ENCODE results near the gene CHD2. TPM values are rescaled to one million over a fixed set of nuclear protein-coding genes. Genes with fewer than 3 reads are reported as not detected.
"Not testable (repeated sequence)": the region's sequence is repeated elsewhere in the genome, so short reads cannot be mapped to it uniquely, and the experiment has no call there.

Gene CHD2
- total RNA-seq = 35.4 and 92.3 TPM in 2 replicates

DNA sequence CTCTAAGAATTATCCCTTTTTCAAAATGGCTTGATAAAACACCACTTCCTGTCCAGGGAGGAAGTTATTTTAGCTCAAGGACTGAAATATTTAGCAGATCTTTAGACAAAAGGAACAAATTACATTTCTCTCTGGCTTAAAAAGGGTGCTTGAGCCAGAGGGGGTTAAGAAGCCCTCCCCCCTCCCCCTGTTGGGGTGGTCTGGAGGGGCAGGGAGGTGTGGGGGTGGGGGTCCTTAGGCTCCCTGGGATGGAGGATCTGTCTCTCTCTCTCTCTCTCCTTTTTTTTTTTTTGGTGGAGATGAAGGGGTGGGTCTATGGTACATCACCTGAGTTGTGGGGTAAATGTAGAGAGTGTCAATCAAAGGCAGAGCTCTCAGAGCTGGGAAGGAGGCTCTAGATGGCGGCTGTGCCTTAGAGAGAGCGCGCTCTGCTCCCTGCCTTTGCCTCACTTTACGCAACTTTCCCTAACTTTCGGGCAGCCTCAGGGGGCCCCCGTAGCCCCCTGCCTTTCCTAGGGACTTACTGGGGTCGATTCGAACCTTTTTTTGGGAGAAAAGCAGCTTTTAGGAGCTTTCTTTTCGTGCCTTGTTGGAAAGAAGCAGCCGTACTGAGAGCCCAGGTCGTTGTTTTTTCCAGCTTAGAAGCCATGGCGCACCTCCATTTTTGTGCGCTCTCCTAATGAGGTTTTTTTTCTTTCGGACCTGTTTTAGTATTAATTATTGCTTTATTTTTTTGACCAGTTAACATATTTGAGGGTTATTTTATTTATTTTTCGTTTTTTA lies at the start of gene CHD2:
Gene CHD2 (plus strand): TSS at position 377 of the 783 bp plus-strand sequence. CDS start 914 bp downstream, outside the sequence.
- peak; percentile 90 for DNase-seq (ENCODE audit: low read depth)

DNA sequence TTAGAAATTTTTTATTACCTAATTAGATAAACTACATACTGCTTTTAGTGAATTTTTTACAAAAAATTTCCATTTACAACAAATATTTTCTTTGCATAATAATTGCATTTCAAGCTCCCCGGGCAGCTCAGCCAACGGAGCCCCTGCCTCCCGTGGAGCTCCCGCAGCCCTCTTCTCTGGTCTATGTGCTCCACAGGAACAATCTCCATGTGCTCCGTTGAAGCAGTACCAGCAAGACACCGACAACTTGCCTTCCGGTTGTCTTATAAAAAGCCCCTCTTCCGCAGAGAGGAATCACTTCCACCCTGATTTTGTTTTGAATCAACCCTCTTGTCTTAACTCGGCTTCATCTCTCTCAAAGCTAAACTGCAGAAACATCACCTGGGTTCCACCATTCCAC lies 46.9 kb upstream of the CHD2 start:
- no peak for DNase-seq (ENCODE audit: low read depth)

DNA sequence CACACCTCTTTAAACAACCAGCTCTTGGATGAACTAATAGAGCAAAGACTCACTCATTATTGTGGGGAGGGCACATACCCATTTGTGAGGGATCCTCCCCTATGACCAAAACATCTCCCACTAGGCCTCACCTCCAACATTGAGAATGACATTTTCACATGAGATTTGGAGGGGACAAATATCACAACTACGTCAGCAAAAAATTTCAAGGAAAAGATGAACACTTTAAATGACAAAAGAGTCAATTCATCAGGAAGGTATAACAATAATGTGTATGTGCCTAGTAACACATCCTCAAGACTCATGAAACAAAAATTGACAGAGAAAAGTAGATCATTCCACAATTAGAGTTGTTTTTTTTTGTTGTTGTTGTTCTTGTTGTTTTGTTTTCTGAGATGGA lies 38.4 kb upstream of the CHD2 start:
- DNase-seq (ENCODE audit: low read depth) = no peak

DNA sequence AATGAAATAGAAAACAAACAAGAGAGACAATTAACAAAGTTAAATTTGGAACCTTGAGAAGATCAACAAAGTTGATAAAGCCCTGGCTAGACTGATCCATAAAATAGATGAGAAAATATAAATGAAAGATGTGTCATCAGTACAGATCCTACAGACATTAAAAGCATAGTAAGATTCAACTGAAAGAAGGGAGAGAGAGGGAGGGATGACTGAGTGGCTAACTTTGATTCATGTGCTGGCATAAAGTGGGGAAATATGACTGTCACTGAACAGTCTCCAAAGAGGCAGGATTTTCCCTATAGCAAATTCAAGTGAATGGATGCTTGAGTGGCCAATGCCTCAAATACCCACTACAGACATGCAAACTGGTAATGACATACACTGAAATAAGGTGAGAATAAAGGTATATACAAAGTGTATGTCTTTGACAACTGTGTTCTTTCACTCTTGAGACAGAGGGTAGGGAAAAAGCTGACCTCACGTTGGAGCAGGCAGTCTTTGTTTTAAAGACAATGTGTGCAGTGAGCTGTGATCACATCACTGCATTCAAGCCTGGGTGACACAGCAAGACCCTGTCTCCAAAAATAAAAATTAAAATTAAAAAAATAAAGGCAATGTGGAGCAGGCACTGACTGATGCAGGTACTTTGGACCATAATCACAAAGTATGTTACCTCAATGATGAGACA lies 35.9 kb upstream of the CHD2 start:
- no peak for DNase-seq (ENCODE audit: low read depth)

DNA sequence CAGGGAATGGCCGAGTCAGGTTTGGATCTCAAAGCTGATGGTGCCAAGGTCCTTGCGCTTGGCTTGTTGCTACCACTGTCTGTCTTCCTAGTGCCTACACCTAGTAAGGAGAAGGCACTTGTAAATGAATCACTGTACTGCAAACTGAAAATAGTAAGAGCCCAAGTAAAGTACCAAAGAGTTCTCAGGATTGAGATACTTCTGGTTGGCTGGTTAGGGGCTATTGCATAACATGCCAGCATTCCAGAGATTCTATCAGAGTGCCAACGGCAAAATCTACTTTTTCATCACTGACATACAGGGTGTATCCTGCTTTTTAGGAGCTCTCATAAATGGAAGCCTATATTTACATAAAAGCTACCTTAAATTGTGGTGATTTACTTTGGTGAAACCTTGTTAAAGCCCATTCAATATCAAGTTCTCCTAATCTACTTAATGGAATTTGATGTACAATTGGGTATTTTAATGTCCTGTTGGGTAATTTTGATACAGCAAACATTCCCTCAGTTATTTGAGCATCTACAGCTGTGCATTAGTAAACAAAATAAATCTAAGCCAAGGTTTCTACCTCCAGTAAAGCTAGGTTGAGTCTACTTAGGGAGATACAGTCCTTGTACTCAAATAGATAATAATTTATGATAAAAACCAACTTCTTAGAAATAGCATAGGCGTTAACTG lies 30.7 kb upstream of the CHD2 start:
- peak; percentile 94 for DNase-seq (ENCODE audit: low read depth)

DNA sequence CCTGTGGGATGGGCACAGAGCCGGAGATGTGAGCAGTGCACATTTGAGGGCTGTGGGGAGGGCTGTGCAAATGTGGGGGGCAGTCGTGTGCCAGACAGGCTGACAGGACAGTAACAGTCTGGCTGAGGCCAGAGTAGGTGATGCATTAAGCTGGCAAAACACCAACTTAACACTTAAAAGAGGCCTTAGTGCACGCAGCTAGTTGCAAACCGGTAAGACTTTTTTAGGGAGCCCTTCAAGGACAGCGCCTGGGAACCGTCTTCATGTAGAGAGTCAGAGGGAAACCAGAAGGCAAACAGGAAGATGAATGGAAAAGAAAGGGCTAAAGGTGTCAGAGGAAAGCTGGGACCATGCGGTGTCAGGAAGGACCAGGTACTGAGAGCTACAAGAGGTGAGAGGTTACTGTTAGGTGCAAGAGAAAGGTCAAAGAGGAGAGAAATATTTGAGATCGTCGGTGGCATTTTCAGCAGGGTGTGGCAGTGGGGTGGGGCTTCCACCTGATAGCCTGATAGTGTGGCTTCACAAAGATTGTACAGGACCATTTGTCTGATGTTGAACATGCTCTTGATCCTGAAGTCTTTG lies 30.0 kb upstream of the CHD2 start:
- DNase-seq (ENCODE audit: low read depth) = no peak

DNA sequence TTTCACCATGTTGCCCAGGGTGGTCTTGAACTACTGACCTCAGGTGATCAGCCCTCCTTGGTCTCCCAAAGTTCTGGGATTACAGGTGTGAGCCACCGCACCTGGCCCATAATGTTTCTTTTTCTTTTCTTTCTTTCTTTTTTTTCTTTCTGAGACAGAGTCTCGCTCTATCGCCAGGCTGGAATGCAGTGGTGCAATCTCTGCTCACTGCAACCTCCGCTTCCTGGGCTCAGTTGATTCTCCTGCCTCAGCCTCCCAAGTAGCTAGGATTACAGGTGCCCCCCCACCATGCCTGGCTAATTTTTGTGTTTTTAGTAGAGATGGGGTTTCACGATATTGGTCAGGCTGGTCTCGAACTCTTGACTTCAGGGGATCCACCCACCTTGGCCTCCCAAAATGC lies 27.2 kb upstream of the CHD2 start:
- DNase-seq (ENCODE audit: low read depth) = not testable (repeated sequence)

DNA sequence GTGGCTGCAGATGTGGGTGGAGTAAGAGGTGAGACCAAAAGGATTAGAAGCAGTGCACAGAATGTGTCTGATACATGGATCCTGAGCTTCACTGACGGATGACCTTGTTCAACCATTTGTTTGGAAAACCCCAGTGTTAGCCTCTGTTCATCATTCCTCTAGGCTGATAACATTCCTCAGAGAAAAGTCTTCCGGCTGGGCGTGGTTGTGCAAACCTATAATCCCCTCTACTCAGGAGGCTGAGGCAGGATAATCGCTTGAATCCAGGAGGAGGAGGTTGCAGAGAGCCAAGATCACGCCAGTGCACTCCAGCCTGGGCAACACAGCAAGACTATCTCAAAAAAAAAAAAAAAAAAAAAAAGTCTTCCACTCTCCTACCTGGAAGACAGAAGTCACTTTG lies 23.1 kb upstream of the CHD2 start:
- no peak for DNase-seq (ENCODE audit: low read depth)

DNA sequence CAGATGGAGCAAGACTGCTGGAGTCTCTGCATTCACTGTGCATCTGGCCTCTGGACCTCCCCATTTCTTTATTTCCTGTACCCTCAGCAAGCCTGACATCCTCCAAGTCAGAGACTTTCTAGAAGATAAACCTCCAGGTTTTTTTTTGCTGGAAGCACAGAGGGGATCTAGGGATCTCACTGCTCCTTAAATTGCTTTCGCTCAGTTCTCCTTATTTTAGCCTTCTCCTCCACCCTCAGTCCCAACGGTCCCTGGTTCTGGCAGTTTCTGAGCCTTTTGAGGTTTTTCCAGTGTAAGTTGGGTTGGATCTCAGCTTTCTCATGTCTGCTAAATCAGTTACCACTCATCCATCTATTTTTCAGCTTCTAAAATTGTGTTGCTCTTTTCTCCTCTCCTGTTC lies 22.7 kb upstream of the CHD2 start:
- no peak for DNase-seq (ENCODE audit: low read depth)

DNA sequence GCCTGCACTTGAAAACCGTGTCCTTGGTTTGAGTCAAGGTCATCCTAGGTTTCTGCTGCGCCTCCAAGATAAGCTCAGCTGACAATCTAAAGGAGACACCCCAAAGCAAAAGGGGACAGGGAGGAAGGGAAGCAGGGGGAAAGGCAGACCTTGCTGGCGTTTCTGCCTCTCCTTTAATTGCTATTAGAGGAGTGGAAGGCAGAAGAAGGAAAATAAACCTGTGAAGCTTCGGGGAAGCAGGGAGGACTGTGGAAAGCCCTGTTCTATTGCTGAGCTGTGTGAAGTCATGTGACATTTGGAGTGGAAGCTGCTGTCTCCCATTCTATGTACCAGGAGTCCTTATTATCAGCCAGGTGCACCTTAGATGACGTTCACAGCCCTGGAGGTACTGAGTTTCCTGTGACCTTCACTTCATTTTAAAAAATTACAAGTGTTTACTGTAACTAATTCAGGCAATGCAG lies 21.5 kb upstream of the CHD2 start:
- DNase-seq (ENCODE audit: low read depth) = no peak

DNA sequence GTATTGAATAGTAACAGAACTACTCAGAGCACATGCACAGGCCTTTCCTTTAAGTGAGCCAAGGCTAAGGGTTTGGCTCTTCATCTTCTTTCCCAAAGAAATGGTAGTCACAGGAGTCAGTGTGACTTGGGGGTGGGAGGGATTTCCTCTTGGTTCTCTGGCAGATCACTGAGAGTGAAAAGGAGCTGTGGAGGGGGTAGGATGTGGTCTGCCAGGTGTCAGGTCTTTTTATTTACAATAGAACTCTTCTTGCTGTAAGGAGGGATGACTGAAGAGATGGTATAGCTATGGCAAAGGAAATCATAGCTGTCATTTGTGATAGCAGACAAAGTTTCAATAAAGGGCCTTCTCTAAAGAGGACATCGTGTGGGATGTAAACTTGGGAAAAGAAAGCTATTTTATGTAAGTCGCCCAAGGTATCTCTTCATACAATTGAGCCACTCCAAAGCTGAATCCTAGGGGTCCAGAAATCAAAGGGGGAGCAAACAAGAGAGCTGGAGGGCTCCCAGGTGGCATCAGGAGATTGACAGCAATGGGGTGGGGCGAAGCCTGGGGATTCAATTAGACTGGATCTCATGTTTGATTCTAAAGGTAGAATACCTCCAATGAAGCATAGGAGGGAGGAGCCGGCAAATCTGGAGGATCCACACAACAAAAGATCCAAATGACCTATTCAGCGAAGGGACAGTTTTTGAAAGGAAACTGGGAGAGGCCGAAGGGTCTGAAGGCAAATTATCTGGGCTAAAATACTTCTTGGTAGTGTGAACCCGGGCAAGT lies 20.0 kb upstream of the CHD2 start:
- no peak for DNase-seq (ENCODE audit: low read depth)

DNA sequence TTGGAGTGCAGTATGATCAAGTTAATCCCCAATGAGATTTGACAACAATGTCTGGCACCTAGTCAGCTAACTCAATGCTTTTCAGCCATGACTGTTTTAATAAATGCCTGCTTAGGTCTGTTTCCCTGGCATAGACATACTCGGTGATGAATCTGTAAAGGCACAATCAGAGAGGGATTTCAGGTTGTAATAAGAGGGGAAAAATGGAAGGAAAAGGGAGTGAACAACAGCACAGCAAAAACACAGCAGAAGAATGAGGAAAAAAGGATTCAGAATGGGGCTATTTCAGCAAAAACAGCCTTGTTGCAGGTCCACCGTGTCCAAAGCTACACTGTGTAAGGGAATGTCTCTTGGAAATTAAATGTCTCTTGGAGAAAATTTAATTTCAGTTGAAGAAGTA lies 19.3 kb upstream of the CHD2 start:
- DNase-seq (ENCODE audit: low read depth) = no peak

DNA sequence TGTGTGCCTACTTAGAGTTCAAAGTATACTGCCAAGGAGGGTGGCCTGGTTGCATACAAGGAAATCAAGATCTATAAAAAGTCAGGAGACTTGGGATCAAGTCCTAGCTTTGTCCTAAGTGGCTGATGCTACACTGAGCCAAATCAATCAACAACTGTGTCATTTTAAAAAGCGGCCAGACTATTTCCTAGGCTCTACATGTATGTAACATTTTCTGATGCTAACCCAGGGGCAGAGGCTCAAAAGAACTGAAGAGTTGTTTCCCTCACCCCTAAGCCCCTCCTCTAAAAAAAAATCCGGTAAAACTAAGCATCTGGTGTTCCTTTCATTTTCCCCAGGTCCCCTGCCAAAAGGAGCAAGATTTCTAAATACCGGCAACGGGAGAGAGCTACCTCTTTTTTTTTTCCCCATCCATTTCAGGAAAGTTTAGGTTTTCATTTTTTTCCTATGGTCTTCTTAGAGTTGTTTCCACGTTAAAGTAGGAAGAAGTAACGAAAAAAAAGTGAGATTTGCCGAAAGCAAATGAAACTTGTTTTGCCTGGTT lies 18.8 kb upstream of the CHD2 start:
- no peak for DNase-seq (ENCODE audit: low read depth)

DNA sequence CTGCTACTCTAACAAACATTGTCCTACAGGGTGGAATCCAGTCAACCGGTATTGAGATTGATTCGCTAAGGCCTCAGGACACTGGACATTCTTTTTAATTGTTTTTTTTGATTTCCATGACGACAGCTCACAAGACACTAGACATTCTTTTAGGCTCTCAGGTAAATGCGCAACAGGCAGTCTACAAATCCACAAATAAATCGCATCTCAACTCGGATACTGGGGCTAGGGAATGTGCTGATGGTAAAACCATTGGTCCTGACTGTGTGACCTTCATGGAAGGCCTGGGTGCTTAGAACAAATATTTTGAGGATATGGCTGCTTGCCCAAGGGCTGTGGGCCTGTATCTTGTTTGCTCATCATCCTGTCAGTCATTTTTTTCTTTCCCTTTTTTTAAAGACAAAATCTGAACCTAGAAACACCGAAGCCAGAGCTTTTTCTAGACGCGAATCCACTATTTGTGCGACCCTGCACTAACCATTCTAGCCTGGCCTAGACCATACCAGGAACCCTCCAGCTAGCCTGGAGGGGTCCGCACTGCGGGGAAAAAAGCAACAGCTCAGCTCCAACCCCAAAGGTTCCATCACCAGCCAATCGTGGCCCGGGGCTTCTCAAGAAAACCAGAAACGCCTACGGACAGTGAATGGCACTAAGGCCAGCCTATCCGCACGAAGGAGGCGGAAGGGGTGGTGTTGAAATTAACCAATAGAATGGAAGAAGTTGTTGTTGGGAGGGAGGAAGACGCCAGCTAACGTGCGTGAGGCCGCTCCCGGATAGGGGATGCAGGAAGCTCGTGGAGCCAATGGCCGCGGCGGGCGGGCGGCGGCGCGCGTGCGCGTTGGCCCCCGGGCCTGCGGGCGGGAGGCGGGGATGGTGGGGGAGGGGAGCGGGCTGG lies 18.1 kb upstream of the CHD2 start:
- DNase-seq (ENCODE audit: low read depth) = peak; percentile 99

DNA sequence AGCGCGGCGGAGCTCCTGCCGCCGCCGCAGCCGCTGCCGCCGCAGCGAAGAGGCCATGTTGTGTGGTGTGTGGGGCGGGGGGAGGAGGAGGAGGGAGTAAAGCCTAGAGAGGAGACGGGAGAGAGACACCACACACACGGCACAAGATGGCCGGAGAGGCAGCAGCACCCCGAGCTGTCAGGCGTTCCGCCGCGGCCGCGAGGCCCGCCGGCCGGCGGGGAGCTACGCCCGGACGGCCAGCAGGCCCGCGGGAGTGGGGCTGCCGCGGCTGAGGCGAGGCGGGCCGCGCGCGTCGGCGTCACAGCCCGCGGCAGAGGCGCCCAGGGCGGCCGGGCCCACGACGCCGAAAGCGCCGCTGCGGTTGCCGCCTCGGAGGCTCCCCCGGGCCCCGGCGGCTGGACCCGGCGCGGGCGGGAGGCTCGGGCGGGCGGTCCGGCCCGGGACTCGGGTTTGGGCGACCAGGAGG lies 17.4 kb upstream of the CHD2 start:
- no peak for DNase-seq (ENCODE audit: low read depth)

DNA sequence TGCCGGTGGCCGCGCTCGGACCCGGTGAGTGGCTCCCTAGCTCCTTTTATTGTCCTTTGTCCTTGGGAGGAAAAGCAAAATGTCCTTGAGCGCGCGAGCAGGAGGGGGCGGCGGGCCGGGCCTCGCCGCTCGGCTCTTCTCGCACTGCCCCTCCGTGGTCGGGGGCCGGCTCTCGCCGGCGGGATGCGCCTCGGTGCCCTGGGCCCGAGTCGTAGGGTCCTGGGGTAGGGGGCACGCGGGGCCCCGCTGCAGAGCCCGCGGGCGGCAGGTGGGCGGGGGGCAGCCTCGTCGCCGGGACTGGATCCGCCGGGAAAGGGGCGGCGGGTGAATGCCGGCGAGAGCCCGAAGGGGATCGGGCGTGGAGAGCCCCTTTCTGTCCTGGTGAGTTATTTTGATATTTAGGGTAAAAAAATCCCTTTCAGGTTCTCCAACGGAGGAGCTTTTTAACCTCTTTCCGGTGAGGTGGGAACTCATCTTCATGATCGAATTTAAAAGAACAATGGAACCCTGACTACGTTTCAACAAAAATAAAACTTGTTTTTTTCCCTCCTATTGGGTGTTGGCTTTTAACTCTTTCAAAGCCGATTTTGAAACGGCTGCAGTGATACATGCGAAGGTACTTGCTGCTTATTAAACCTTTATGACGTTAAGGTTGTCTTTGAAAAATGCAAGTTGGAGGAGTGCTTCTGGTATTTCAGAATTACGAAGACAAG lies 16.8 kb upstream of the CHD2 start:
- no peak for DNase-seq (ENCODE audit: low read depth)

DNA sequence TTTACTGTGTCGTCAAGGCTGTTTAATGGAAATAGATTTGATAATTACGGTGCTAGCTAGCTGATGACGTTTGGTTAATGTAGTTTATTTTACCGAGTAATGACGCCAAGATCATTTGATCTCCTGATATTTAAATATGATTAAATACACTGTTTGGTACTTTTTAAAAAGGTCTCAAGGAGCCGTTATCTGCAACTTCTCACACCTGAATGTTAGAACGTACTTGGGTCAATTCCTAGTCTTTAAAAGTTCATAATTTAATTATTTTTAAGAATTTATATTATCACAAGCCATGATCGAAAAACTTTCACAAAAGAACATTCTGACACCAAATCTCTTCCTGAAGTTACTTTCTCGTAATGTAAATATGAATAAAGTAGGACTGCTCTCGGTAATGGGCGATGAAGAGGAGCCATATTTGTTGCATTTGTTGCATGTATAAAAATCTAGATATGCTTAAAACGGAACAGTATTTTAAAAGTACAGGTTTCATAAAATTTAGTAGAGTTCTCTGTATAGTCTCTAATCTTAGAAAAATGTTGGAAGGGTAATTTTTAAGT lies 16.2 kb upstream of the CHD2 start:
- no peak for DNase-seq (ENCODE audit: low read depth)

DNA sequence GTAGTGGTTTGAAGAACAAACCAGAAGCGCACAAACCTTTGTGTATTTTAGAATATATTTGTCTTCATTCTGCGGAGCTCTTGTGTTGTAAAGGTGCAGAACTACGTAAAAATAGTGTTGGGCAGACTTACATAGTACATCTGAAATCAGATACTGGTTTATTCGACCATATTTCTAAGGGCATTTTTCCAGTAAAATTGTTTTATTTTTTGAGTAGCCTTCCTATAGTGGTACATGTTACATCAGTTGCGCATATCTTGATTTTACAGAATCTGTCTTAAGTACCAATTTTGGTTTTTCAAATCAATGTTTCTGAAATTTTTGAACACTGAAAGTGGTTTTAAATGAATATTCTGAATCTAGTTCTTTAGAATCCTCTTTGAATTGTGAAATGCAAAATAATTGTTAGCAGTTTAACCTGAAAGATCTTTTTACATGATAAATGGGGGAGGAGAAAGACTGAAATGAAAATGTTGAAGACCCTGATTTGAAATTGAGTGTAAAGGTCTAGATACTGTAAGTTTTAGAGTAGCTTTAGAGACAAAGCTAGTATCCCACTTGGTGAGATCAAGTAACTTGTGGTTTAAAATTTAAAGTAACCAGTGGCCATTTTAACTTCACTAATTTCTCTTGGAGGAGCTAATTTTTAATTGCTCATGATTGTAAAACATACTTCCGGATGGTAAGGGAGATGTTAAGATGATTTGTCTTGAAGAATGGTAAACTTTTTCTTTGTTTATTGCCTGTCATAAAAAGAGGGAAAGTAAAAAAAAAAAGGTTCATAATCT lies 15.5 kb upstream of the CHD2 start:
- DNase-seq (ENCODE audit: low read depth) = no peak
